ENCODE data around the gene CMTM8.

- no peak for TF ChIP-seq POLR2A (IDR thresholded peaks at IDR 0.05; ENCODE audit: low read depth, low read length)
- no peak for TF ChIP-seq POLR2AphosphoS5 (IDR thresholded peaks at IDR 0.05; ENCODE audit: low read depth, low read length)
- TF ChIP-seq PAX5 (IDR thresholded peaks at IDR 0.05; ENCODE audit: insufficient read depth, low read length, severe bottlenecking) = no peak
- no peak for TF ChIP-seq POU2F2 (IDR thresholded peaks at IDR 0.05; ENCODE audit: low read depth, low read length)
- TF ChIP-seq TAF1 (IDR thresholded peaks at IDR 0.05; ENCODE audit: low read depth, low read length) = no peak
- TF ChIP-seq SPI1 (IDR thresholded peaks at IDR 0.05; ENCODE audit: low read depth, low read length) = no peak
Observed at GRCh38 chr3:32316976-32317375, 78.5 kb downstream of the CMTM8 start.

Data from GM12891 (cell line).